Inflammatory macrophage (primary cell): ENCODE measurements around the gene PCSK5.
"Not testable (repeated sequence)": the region's sequence is repeated elsewhere in the genome, so short reads cannot be mapped to it uniquely, and the experiment has no call there.

Experiments
- DNase-seq, 2 donors: peaks; one replicate each; pipeline ENCODE4 v3.0.0-alpha.2; 2020 to 2022

PCSK5 gene

DNA sequence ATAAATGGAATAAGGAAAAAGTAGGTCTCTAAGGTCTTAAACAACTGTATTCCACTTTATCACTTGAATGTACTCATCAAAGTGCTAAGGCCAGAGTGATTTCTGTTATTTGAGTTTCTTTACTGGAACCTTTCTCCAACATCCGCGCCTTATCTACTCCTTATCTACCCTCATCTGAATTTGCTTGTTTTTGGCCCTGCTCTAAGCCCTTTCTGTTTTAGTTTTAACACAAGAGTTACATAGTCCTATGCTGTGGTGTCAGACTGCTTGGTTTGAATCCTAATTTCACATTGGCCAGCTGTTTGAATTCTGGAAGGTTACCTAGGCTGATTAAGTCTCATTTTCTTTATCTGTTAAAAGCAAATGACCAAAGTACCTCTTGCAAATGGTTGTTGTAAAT, 128.3 kb downstream of the PCSK5 start:
- DNase-seq = no peak

GRCh38 chr9:76020652-76021051, 130.2 kb downstream of the PCSK5 start:
- DNase-seq = no peak

DNA sequence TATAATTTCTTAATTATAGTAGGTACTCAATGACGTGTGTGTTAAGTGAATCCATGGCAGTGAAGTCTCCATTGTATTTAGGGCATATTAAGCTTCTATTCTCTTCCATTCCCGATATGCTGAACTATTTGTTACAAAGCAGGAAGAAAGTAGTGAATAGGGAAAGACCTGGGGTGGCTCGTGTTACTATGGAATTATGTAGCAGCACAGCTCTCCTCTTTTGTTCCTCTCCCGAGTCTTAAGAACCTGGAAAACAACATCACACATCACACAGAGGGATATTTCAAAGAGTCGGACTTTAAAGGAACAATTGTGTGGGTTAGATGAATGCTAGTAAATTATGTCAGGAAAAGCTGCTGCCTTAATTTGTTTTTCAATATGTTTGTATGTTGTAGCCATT, 131.8 kb downstream of the PCSK5 start:
- DNase-seq = no peak

DNA sequence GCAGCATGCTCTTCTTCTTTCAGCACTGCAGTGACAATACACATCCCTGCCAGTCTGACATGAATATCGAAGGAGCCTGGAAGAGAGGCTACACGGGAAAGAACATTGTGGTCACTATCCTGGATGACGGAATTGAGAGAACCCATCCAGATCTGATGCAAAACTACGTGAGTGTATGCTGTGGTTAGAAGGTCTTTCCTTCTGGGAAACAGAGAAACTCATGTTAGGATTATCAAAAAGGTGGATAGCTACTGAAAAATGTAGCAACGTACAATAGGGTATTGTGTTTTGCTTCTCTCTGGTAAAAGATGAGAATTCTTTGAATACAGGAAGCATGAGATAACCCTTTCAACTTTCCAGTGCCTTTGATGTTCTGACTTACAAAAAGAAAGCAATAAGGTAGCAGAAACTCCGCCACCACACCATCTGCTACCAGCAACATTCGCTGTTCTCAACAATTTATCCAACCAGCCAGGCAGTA, 133.3 kb downstream of the PCSK5 start:
- no peak for DNase-seq

GRCh38 chr9:76025286-76025685, 134.8 kb downstream of the PCSK5 start:
- no peak for DNase-seq

GRCh38 chr9:76026796-76027195, 136.3 kb downstream of the PCSK5 start:
- no peak for DNase-seq

DNA sequence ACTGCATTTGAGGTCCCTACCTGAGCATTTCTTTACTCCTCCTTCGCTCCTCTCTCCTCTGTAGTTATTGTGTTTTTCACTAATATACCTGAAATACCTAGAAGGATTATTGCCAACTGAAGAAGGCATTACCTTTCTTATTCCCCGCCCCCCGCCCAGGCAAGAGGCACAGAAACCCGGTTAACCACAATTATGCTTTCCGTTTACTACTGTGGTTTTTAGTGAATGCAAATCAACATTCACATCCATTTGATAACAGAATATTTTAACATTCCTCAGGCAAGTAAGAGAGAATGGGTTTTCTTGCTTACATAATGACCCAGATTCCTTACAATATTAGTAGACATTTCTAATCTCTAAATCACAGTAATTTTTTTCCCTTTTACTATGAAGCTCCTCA, 136.9 kb downstream of the PCSK5 start:
- DNase-seq = no peak

DNA sequence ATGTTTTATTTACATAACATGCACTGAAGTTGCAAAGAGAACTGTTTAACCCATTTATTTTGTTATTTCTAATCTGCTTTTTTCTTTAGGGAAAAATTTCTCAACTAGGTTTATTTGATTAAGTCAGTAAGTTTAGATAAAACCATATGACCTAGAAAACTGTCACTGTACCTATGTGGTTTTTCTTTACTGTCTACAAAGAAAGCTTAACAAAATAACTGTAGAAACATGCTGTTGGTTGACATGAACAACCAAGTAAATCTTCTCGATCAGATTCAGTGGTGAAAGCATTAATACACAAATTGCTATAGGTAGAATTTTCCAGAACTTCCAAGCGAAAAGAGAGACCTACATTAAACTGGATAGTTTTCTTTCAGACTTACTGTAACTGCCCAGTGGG, 137.4 kb downstream of the PCSK5 start:
- no peak for DNase-seq

- DNase-seq = no peak
Measured at GRCh38 chr9:76032038-76032796, 141.7 kb downstream of the PCSK5 start.

DNA sequence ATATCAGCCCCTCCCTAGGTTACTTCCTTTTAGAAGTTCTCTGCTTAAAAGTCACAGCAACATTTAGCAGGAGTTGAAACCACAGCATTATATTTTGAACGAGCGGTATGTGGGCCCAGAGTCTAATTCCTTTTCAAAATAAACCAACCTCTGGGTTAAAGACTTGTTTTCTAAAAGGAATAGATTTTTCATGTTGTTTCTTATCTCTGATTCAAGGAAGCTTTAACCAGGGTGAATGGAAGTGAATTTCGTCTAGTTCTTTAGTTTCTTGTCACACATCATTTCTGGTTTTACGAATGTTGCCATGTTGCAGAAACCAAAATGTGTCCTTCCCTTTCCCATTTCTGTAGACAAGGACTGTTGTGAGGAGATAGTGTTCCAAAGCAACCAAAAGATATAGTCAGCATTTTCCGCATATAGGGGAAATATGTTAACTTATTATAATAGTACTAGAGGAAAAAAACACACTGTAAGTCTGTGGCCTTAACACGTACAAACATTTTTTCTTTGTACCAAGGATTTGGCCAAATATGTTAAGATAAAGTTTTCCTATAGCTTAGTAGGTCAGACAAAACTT, 142.4 kb downstream of the PCSK5 start:
- no peak for DNase-seq

DNA sequence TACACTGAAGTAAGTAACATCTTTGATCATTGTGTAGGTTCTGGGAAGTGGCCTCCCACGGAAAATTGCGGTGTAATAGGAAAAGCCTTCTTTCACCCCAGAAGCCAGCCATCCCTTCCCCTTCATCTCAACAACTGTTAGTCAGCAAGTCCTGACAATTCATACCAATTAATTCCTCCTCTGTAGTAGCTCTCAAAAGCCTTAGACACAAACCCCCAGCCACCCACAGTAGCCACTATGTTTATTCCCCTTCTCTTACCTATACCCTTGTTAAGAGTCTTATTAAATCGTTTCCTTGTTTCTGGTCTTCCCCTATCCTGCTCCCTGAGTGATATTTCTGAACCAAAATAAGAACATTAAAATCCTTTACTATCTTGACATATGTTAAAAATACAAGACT, 143.6 kb downstream of the PCSK5 start:
- no peak for DNase-seq

GRCh38 chr9:76036762-76037161, 146.3 kb downstream of the PCSK5 start:
- no peak for DNase-seq

DNA sequence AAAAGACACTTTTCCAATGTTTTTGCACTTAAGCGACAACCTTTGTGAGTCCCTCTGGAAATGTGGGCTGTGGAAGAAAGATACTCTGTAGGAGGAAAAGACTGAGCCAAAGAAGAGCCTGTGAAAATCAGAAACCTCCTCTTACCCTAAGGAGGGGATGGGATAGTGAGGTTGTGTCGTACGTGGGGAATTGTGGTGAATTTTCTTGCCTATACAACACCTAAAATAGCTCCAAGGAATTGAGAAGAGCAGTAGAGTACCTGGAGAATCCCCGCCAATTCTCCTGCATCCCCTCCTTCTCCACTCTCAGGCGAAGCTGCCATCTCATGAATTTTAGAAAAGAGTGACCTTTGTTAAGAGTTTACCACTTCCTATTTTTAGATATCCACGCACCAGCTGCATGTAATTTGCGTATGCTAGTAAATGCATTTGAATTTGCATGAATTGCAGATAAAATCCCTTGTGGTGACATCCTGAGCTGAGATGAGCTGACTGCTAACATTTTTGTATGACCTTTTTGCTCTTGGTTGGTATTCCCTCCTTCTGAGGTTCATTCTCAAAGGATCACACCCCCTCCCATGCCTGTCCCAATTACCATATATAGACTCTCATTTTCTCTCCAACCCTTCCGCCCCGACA, 147.2 kb downstream of the PCSK5 start:
- DNase-seq = no peak

- no peak for DNase-seq
Measured at GRCh38 chr9:76038431-76038830, 148.0 kb downstream of the PCSK5 start.

GRCh38 chr9:76044266-76044819, 153.9 kb downstream of the PCSK5 start:
- DNase-seq = no peak

GRCh38 chr9:76045221-76045620, 154.7 kb downstream of the PCSK5 start:
- no peak for DNase-seq

DNA sequence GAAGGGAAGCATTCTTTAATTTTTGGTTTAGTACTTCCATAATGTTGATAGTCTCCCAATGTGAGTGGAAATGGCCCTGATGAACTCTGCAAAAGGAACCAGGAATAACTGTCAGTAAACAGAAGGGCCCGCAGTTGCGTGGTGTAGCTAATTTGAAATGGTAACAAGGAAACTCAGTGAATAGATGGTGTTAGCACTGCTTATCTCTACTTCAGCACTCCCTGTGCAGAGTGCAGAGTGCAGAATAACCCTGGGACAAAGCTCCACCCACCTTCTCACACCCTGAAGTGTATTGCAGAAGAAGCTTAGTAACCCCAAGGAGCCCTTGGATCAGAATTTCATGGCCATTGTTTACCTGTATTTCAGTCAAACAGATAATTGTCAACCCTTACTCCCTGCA, 158.9 kb downstream of the PCSK5 start:
- DNase-seq = no peak

DNA sequence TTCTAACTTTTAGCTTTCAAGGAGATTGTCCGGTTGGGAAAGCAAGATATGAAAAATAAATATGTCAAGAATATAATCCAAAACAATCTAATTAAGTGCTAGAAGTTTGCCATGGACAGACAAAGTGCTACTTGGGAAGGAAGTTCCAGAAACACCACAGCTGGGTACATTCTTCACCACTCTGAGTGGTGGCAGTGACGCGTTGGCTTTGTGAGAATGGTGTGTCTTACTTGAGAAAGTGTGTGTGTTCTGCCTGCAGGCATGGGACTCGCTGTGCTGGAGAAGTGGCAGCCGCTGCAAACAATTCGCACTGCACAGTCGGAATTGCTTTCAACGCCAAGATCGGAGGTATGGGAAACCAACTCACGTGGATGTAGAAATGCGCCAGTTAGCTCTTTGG, 177.2 kb downstream of the PCSK5 start:
- DNase-seq = no peak

GRCh38 chr9:76077537-76077936, 187.1 kb downstream of the PCSK5 start:
- DNase-seq = no peak

DNA sequence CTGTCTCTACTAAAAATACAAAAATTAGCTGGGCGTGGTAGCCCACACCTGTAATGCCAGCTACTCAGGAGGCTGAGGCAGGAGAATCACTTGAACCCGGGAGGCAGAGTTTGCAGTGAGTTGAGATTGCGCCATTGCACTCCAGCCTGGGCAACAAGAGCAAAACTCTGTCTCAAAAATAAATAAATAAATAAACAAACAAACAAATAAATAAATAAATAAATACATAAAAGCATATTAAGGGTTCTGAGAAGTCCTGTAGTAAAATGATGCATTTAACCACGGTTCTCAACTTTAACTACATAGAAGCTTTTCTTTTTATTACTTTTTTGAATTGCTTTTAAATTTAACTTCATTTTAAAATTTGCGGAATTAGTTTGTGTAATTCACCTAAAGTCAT, 190.8 kb downstream of the PCSK5 start:
- not testable (repeated sequence) for DNase-seq

DNA sequence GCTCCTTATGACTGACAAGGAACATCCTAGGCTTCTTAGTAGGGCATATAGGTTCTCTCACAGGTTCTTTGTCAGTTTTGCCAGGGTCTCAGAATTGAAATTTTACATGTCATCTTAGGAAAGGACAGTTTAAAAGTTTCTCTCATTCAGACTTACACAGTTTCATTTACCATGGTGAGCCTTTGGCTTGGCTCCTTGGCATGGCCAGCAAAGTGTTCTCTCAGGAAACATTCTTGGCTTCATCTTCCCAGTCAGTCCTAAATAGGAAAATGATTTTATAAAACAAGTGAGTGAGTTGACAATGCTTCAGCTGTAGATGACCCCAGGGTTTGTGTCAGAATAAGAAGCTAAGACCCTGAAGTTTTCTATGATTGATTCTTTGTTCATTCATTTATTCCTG, 191.6 kb downstream of the PCSK5 start:
- DNase-seq = no peak

GRCh38 chr9:76085596-76085995, 195.1 kb downstream of the PCSK5 start:
- no peak for DNase-seq

- DNase-seq = peak; percentile 6 to 12
Measured at GRCh38 chr9:76086539-76086938, 196.1 kb downstream of the PCSK5 start.

GRCh38 chr9:76087976-76088375, 197.5 kb downstream of the PCSK5 start:
- no peak for DNase-seq
